Measurements from ENCODE around the gene RYR3.

The RYR3 gene

DNA sequence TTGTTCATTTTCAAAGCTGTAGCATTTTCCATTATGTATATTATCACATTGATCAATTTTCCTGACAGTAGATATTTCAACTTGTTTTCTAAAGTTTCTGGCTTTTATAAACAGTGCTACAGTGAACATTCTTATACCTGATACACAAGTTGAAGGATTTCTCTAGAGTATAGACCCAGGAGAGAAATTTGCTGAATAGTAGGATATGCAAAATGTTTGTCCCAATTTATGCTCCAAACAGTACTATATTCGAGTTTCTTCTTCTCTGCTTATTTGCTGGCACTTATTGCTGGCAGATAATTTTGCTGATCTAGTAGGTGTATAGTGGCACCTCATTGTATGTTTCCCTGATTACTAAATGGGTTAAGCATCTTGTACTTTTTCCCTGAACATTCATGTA, 540.3 kb downstream of the RYR3 start:
- Histone ChIP-seq H3K36me3 (ENCODE audit: control insufficient read depth in 2 of 2, insufficient read depth in 1 of 2, low read length in 2 of 2) (no peaks in the 10 kb centered on the region), H3K4me1 (ENCODE audit: control insufficient read depth, insufficient read depth, low read length) (no peaks in the 10 kb centered on the region), H3K4me3 (ENCODE audit: low read depth, low read length) (no peak overlapping the region), H3K27ac (ENCODE audit: extremely low read depth, low read depth, low read length) (no peak overlapping the region), H3K9me3 (ENCODE audit: control insufficient read depth, insufficient read depth, low read depth, low read length) (no peaks in the 10 kb centered on the region)
- TF ChIP-seq ZNF366 (tag by site-specific recombination; conservative IDR thresholded peaks at IDR 0.05) (no peak), ZFP37 (tag by site-specific recombination; IDR thresholded peaks at IDR 0.05) (no peak), ZNF776 (tag by site-specific recombination; IDR thresholded peaks at IDR 0.05; ENCODE audit: borderline replicate concordance) (no peak), ZNF16 (tag by site-specific recombination; IDR thresholded peaks at IDR 0.05; ENCODE audit: low read depth) (no peak), ZNF561 (tag by site-specific recombination; IDR thresholded peaks at IDR 0.05; ENCODE audit: borderline replicate concordance) (no peak), RBAK (tag by site-specific recombination; IDR thresholded peaks at IDR 0.05) (no peak), ZNF350 (tag by site-specific recombination; IDR thresholded peaks at IDR 0.05) (no peak), ZNF530 (tag by site-specific recombination; IDR thresholded peaks at IDR 0.05; ENCODE audit: low read depth) (no peak), MEIS1 (CRISPR knock-in tag; IDR thresholded peaks at IDR 0.05; ENCODE audit: borderline replicate concordance) (no peak), ZNF701 (tag by site-specific recombination; IDR thresholded peaks at IDR 0.05) (no peak), ZNF169 (tag by site-specific recombination; IDR thresholded peaks at IDR 0.05) (no peak), ZBTB20 (tag by site-specific recombination; IDR thresholded peaks at IDR 0.05) (no peak), KLF1 (tag by site-specific recombination; IDR thresholded peaks at IDR 0.05) (no peak), ZNF416 (tag by site-specific recombination; IDR thresholded peaks at IDR 0.05) (no peak)
- TF ChIP-seq, protein P1, sequence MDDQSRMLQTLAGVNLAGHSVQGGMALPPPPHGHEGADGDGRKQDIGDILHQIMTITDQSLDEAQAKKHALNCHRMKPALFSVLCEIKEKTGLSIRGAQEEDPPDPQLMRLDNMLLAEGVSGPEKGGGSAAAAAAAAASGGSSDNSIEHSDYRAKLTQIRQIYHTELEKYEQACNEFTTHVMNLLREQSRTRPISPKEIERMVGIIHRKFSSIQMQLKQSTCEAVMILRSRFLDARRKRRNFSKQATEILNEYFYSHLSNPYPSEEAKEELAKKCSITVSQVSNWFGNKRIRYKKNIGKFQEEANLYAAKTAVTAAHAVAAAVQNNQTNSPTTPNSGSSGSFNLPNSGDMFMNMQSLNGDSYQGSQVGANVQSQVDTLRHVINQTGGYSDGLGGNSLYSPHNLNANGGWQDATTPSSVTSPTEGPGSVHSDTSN (CRISPR knock-in tag; IDR thresholded peaks at IDR 0.05) = no peak
- POLR2A ChIA-PET = no interaction called here
- CTCF ChIA-PET = no interaction called here

DNA sequence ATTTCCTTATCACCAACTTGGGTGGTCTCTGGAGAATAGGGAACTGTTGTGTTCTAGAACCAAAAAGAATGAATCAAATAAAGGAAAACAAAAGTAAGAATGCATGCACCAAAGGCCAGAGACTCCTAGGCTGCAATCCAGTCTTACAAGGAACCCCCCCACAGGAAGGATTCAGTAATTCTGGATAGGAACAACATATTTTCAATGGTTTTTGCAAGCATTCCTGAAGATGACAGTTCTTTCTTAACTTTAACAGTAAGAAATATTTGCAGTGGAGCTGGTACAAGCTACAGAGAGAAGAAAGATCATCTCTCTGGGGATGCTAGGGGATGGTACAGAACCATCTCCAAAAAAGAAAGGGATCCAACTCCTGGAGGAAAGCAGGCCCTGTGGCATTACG, 541.3 kb downstream of the RYR3 start:
- no peak for TF ChIP-seq KLF16 (tag by site-specific recombination; IDR thresholded peaks at IDR 0.05)
- no peak for TF ChIP-seq ZNF274 (IDR thresholded peaks at IDR 0.05; ENCODE audit: low read length)
- no peak for TF ChIP-seq ZNF274 (tag by site-specific recombination; IDR thresholded peaks at IDR 0.05; ENCODE audit: borderline replicate concordance)
- TF ChIP-seq OSR2 (tag by site-specific recombination; IDR thresholded peaks at IDR 0.05) = no peak
- no peak for TF ChIP-seq GLI4 (tag by site-specific recombination; IDR thresholded peaks at IDR 0.05)
- no peak for TF ChIP-seq TRIM28 (IDR thresholded peaks at IDR 0.05; ENCODE audit: borderline replicate concordance, low read length)
- no peak for TF ChIP-seq ZNF155 (tag by site-specific recombination; IDR thresholded peaks at IDR 0.05)
- TF ChIP-seq ZNF792 (tag by site-specific recombination; IDR thresholded peaks at IDR 0.05) = no peak
- no peaks in the 10 kb centered on the region for H3K4me1 ChIP-seq (ENCODE audit: control insufficient read depth, insufficient read depth, low read length)
- no peaks in the 10 kb centered on the region for H3K9me3 ChIP-seq (ENCODE audit: control insufficient read depth, insufficient read depth, low read depth, low read length)
- ChIA-PET CTCF (no interaction called here), POLR2A (no interaction called here)
- H3K4me3 ChIP-seq (ENCODE audit: low read depth, low read length) = no peak overlapping the region
- H3K36me3 ChIP-seq (ENCODE audit: control insufficient read depth in 2 of 2, insufficient read depth in 1 of 2, low read length in 2 of 2) = no peaks in the 10 kb centered on the region
- H3K27ac ChIP-seq (ENCODE audit: extremely low read depth, low read depth, low read length) = no peak overlapping the region

DNA sequence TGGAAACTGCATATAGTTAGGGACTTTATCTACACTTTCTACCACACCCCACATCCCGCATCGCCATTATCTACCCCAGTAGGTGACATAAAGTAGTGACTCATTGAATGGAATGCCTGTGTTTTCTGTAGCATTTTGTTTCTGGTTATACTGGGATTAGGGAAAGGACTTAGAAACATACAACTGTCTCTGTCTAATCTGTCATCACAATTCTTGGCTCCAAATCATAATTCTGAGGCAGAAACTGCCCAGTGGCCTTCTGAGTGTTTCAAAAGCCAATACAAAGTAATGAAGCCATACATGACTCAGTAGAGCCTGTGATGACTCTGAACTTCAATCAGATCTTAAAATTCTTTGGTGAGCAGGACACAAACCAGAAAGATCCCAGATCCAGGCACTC, 541.8 kb downstream of the RYR3 start:
- Histone ChIP-seq H3K9me3 (ENCODE audit: control insufficient read depth, insufficient read depth, low read depth, low read length) (no peaks in the 10 kb centered on the region), H3K4me3 (ENCODE audit: low read depth, low read length) (no peak overlapping the region), H3K36me3 (ENCODE audit: control insufficient read depth in 2 of 2, insufficient read depth in 1 of 2, low read length in 2 of 2) (no peaks in the 10 kb centered on the region), H3K27ac (ENCODE audit: extremely low read depth, low read depth, low read length) (no peak overlapping the region), H3K4me1 (ENCODE audit: control insufficient read depth, insufficient read depth, low read length) (no peaks in the 10 kb centered on the region)
- ChIA-PET CTCF (no interaction called here), POLR2A (no interaction called here)
- TF ChIP-seq ZNF394 (tag by site-specific recombination; IDR thresholded peaks at IDR 0.05; ENCODE audit: borderline replicate concordance) (no peak), ZNF777 (tag by site-specific recombination; IDR thresholded peaks at IDR 0.05; ENCODE audit: borderline replicate concordance) (no peak), KLF1 (tag by site-specific recombination; IDR thresholded peaks at IDR 0.05) (no peak)
- TF ChIP-seq, protein P2, sequence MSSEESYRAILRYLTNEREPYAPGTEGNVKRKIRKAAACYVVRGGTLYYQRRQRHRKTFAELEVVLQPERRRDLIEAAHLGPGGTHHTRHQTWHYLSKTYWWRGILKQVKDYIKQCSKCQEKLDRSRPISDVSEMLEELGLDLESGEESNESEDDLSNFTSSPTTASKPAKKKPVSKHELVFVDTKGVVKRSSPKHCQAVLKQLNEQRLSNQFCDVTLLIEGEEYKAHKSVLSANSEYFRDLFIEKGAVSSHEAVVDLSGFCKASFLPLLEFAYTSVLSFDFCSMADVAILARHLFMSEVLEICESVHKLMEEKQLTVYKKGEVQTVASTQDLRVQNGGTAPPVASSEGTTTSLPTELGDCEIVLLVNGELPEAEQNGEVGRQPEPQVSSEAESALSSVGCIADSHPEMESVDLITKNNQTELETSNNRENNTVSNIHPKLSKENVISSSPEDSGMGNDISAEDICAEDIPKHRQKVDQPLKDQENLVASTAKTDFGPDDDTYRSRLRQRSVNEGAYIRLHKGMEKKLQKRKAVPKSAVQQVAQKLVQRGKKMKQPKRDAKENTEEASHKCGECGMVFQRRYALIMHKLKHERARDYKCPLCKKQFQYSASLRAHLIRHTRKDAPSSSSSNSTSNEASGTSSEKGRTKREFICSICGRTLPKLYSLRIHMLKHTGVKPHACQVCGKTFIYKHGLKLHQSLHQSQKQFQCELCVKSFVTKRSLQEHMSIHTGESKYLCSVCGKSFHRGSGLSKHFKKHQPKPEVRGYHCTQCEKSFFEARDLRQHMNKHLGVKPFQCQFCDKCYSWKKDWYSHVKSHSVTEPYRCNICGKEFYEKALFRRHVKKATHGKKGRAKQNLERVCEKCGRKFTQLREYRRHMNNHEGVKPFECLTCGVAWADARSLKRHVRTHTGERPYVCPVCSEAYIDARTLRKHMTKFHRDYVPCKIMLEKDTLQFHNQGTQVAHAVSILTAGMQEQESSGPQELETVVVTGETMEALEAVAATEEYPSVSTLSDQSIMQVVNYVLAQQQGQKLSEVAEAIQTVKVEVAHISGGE (tag by site-specific recombination; conservative IDR thresholded peaks at IDR 0.05; ENCODE audit: low read depth) = no peak
- TF ChIP-seq, protein P3, sequence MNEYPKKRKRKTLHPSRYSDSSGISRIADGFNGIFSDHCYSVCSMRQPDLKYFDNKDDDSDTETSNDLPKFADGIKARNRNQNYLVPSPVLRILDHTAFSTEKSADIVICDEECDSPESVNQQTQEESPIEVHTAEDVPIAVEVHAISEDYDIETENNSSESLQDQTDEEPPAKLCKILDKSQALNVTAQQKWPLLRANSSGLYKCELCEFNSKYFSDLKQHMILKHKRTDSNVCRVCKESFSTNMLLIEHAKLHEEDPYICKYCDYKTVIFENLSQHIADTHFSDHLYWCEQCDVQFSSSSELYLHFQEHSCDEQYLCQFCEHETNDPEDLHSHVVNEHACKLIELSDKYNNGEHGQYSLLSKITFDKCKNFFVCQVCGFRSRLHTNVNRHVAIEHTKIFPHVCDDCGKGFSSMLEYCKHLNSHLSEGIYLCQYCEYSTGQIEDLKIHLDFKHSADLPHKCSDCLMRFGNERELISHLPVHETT (tag by site-specific recombination; IDR thresholded peaks at IDR 0.05) = no peak

All from HEK293 (cell line).